NB4 (cell line): ENCODE measurements around the gene NOTCH3.

Experiments used
- TF ChIP-seq, protein P1 (sequence below): IDR thresholded peaks from one replicate; pipeline ENCODE4 v1.5.1; 2012; ENCODE audit warnings: low read depth, low read length
- TF ChIP-seq, protein P2 (sequence below): IDR thresholded peaks from 2 replicates; pipeline ENCODE4 v1.6.1; 2011; ENCODE audit warnings: low read depth, low read length

DNA sequence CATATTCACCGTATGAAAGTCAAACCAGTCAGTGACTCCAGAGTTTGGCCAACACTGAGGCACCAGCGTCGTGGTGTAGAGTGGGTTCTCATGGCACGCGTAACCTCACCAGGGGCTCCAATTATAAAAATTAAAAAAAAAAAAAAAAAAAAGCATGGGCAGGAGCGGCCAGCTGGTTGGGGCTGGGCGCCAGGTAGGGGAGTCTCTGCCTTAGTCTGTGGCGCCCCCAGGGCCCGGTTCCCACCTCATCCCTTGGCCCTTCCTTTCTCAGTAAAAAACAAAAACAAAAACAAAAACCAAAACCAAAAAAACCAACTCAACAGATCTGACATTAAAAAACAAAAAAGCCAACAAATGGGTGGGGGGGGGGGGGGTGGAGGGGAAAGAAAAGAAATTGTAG lies 36.1 kb upstream of the NOTCH3 start:
- TF ChIP-seq, protein P1, sequence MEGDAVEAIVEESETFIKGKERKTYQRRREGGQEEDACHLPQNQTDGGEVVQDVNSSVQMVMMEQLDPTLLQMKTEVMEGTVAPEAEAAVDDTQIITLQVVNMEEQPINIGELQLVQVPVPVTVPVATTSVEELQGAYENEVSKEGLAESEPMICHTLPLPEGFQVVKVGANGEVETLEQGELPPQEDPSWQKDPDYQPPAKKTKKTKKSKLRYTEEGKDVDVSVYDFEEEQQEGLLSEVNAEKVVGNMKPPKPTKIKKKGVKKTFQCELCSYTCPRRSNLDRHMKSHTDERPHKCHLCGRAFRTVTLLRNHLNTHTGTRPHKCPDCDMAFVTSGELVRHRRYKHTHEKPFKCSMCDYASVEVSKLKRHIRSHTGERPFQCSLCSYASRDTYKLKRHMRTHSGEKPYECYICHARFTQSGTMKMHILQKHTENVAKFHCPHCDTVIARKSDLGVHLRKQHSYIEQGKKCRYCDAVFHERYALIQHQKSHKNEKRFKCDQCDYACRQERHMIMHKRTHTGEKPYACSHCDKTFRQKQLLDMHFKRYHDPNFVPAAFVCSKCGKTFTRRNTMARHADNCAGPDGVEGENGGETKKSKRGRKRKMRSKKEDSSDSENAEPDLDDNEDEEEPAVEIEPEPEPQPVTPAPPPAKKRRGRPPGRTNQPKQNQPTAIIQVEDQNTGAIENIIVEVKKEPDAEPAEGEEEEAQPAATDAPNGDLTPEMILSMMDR = no peak
- TF ChIP-seq, protein P2, sequence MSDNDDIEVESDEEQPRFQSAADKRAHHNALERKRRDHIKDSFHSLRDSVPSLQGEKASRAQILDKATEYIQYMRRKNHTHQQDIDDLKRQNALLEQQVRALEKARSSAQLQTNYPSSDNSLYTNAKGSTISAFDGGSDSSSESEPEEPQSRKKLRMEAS = no peak
